ENCODE results near the gene SYNRG. TPM values are rescaled to one million over a fixed set of nuclear protein-coding genes. Genes with fewer than 3 reads are reported as not detected.
A peak's percentile ranks its signal among the peaks of the same experiment; 100 is the strongest.

SYNRG gene
- polyA plus RNA-seq, 1 of the 3 experiments (the other 2 are of a cell fraction), result 8.9 TPM

GRCh38 chr17:37564252-37564651 lies 45.0 kb downstream of the SYNRG start:
- no peaks in the 10 kb centered on the region; the same call in 1 of the 2 replicates for H3K79me2 ChIP-seq (ENCODE audit: insufficient read depth)
- no peak overlapping the region for H3K4me2 ChIP-seq
- no peaks in the 10 kb centered on the region for H3F3A ChIP-seq (replicated peaks; ENCODE audit: insufficient read depth)
- 98% methylated on average over 3 of the region's 3 CpGs for WGBS (ENCODE audit: low lambda C conversion rate)
- peaks cover 36 to 69% of the 10 kb centered on the region in 2 experiments for H3K36me3 ChIP-seq (replicated peaks in 1 of 2; ENCODE audit: control insufficient read depth in 1 of 2, insufficient read depth in 2 of 2, low read length in 1 of 2)
- H3K9ac ChIP-seq, result no peak overlapping the region
- no peaks in the 10 kb centered on the region for H3K9me2 ChIP-seq
- H3K27me3 ChIP-seq (ENCODE audit: insufficient read depth), result no peaks in the 10 kb centered on the region
- H3K4me3 ChIP-seq (ENCODE audit: low read depth in 2 of 2, low read length in 1 of 2), result no peak overlapping the region
- TF ChIP-seq GATA2 (CRISPR knock-in tag; IDR thresholded peaks at IDR 0.05) (no peak), MXI1 (IDR thresholded peaks at IDR 0.05; ENCODE audit: low read depth, low read length) (no peak), NFIC (IDR thresholded peaks at IDR 0.05; ENCODE audit: borderline replicate concordance) (no peak), RFX5 (IDR thresholded peaks at IDR 0.05; ENCODE audit: low read length) (no peak), ZBTB33 (IDR thresholded peaks at IDR 0.05; ENCODE audit: borderline replicate concordance, low read depth) (no peak), EZH2phosphoT487 (IDR thresholded peaks at IDR 0.05; ENCODE audit: borderline replicate concordance, low read depth) (no peak)
- no peaks in the 10 kb centered on the region; the same call in 1 of the 2 replicates for H4K20me1 ChIP-seq (ENCODE audit: insufficient read depth)
- DNase-seq, result no peak
- ChIA-PET POLR2A (no interaction called here), CTCF (no interaction called here)
- no peak overlapping the region for H2AFZ ChIP-seq (ENCODE audit: low read depth)
- H3K9me3 ChIP-seq, result no peaks in the 10 kb centered on the region
- H3K4me1 ChIP-seq (ENCODE audit: control insufficient read depth in 1 of 2, insufficient read depth in 2 of 2, low read depth in 1 of 2, low read length in 1 of 2), result no peaks in the 10 kb centered on the region; a peak in 1 of 4 replicates
- H3K27ac ChIP-seq (ENCODE audit: low read depth in 2 of 2, low read length in 1 of 2), result no peak overlapping the region

- Histone ChIP-seq H3K4me1 (ENCODE audit: control insufficient read depth in 1 of 2, insufficient read depth in 2 of 2, low read depth in 1 of 2, low read length in 1 of 2) (no peaks in the 10 kb centered on the region; a peak in 1 of 4 replicates), H3K27ac (ENCODE audit: low read depth in 2 of 2, low read length in 1 of 2) (no peak overlapping the region), H2AFZ (ENCODE audit: low read depth) (no peak overlapping the region), H3K4me2 (no peak overlapping the region), H3K9me2 (no peaks in the 10 kb centered on the region), H3K9me3 (no peaks in the 10 kb centered on the region), H3F3A (replicated peaks; ENCODE audit: insufficient read depth) (no peaks in the 10 kb centered on the region), H3K9ac (no peak overlapping the region), H3K36me3 (replicated peaks in 1 of 2; ENCODE audit: control insufficient read depth in 1 of 2, insufficient read depth in 2 of 2, low read length in 1 of 2) (peaks cover 38 to 70% of the 10 kb centered on the region in 2 experiments), H4K20me1 (ENCODE audit: insufficient read depth) (no peaks in the 10 kb centered on the region; the same call in 1 of the 2 replicates), H3K27me3 (ENCODE audit: insufficient read depth) (no peaks in the 10 kb centered on the region), H3K79me2 (ENCODE audit: insufficient read depth) (no peaks in the 10 kb centered on the region; the same call in 1 of the 2 replicates), H3K4me3 (ENCODE audit: low read depth in 2 of 2, low read length in 1 of 2) (no peak overlapping the region)
- peak; percentile 53 for DNase-seq
- 80% methylated on average over 5 of the region's 5 CpGs for whole genome bisulfite sequencing (ENCODE audit: low lambda C conversion rate)
- POLR2A ChIA-PET, result no interaction called here
- TF ChIP-seq POLR2AphosphoS5 (IDR thresholded peaks at IDR 0.05; ENCODE audit: low read depth, low read length), result no peak
- peak; percentile 91 for TF ChIP-seq GATA2 (CRISPR knock-in tag; IDR thresholded peaks at IDR 0.05)
- peak; percentile 45; the same call in 1 of the 2 replicates for TF ChIP-seq FOXJ3 (CRISPR knock-in tag; IDR thresholded peaks at IDR 0.05)
- peak in 1 of 2 experiments; percentile 43; a peak in 1 of 4 replicates for TF ChIP-seq EP300 (IDR thresholded peaks at IDR 0.05; ENCODE audit: borderline replicate concordance in 1 of 2, low read depth in 1 of 2, low read length in 1 of 2)
- peak; percentile 44 for TF ChIP-seq CHD2 (IDR thresholded peaks at IDR 0.05; ENCODE audit: low read length, partially characterized antibody)
- TF ChIP-seq RCOR1 (IDR thresholded peaks at IDR 0.05; ENCODE audit: low read length), result peak; percentile 89
- no peak for TF ChIP-seq RXRA (IDR thresholded peaks at IDR 0.05; ENCODE audit: borderline replicate concordance, low read depth)
- CTCF ChIA-PET, result interaction anchor here (0.7 to 2.0 kb wide), 9 partner anchors 8 to 39 kb away, joined by 3 to 8 read pairs (median 3); no protein-coding TSS in a partner anchor
Observed at GRCh38 chr17:37562016-37562745, 47.0 kb downstream of the SYNRG start.

All from SK-N-SH (cell line).